ENCODE measurements around the gene GPC6.

Gene GPC6

DNA sequence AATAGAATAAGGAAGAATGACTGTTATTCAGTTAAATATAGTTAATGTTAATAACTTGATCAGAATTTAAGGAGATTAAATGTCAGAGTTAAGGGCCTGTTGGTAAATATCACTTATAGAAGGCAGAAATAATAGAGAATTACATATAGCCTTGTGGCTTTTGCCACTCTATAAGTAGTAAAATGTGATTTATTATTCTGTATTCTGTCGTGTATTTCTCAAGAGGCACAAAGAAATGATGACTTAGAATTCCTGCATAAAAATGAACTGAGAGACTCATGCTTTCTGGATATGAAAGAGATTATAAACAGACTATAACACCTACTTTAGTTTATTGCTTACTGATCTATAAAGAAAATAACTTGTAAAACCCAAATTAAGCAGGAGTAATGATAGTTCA lies 40.1 kb downstream of the GPC6 start:
- no peak overlapping the region for H3K4me3 ChIP-seq (replicated peaks; ENCODE audit: low read depth, low read length)
- TF ChIP-seq, protein P1, sequence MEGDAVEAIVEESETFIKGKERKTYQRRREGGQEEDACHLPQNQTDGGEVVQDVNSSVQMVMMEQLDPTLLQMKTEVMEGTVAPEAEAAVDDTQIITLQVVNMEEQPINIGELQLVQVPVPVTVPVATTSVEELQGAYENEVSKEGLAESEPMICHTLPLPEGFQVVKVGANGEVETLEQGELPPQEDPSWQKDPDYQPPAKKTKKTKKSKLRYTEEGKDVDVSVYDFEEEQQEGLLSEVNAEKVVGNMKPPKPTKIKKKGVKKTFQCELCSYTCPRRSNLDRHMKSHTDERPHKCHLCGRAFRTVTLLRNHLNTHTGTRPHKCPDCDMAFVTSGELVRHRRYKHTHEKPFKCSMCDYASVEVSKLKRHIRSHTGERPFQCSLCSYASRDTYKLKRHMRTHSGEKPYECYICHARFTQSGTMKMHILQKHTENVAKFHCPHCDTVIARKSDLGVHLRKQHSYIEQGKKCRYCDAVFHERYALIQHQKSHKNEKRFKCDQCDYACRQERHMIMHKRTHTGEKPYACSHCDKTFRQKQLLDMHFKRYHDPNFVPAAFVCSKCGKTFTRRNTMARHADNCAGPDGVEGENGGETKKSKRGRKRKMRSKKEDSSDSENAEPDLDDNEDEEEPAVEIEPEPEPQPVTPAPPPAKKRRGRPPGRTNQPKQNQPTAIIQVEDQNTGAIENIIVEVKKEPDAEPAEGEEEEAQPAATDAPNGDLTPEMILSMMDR (IDR thresholded peaks at IDR 0.05; ENCODE audit: low read length, missing control alignments) = no peak
- no peak for DNase-seq (ENCODE audit: low read depth)

DNA sequence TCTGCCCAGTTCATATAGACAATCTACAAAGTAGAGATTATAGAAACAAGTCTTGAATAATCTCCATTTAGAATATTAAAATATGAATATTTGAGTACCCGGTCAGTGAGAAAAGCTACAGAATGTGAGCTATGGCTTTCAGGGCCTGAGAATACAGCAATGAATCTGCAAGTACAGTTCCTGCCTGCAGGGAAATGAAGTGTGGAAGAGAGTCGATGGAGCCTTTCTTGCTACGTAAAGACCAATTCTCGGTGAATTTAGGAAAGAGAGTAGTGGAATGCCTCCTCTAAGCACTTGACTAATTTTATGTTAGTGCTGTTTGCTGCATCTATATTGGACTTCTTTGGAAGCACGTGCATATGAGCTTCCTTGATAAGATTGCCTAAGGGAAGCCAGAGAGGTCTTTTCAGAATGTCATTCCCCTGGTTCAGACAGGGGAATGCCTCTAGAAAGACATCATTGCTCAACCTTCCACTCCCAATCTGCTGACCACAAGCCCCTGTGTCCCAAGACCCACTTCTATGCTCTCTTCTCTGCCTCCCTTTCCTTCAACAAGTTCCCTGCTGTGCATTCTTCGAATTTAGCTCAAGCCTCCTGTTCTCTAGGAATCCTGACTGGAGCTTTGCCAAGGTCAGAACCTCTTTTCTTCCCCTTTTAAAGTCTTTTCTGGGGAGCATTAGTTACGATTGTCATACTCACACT lies 41.9 kb downstream of the GPC6 start:
- DNase-seq (ENCODE audit: low read depth) = no peak
- no peak overlapping the region for H3K4me3 ChIP-seq (replicated peaks; ENCODE audit: low read depth, low read length)
- TF ChIP-seq, protein P1 (IDR thresholded peaks at IDR 0.05; ENCODE audit: low read length, missing control alignments) = no peak

DNA sequence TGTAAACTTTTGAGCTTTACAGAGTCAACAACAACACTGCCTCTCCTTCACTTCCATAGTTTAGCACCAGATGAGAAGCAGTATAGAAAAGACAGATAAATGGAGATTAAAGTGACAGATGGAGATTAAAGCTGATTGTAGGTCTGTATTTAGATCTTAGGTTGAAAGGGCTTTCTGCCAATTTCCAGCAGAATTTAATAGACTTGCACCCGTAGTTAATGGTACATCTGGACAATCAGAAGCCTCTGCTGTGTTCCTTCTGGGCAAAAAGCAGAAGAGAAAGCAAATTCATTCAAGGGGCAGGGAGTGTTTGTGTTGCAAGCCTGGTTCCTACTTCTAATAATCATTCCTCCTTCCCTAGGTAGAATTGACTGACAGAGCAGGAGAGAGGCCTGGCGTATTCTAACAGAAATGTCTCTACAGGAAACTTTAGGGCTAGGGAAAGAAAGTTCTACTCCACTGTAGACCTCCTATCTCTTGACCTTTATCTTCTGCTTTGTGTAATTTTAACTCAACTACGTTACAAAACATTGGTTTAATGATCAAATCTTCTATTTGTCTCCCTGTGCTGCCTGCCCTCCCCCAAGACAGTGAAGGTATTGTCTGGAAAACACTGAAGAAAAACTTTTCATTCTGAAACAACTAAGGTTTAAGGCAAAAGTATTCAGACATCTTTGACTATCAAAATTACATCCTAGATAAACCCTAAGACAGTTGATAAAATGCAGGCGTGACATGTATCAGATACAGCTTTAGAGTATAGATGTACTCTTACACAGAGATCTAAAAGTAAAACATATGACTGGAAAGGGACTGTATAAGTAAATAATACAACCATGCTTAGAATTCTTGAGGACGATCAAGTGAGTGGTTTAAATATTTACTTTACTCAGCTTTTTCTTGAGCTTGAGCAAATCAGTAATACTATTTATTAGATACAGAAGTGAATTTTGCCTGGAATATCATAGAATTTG lies 44.4 kb downstream of the GPC6 start:
- TF ChIP-seq, protein P1 (IDR thresholded peaks at IDR 0.05; ENCODE audit: low read length, missing control alignments) = no peak
- no peak for DNase-seq (ENCODE audit: low read depth)
- no peak overlapping the region for H3K4me3 ChIP-seq (replicated peaks; ENCODE audit: low read depth, low read length)

DNA sequence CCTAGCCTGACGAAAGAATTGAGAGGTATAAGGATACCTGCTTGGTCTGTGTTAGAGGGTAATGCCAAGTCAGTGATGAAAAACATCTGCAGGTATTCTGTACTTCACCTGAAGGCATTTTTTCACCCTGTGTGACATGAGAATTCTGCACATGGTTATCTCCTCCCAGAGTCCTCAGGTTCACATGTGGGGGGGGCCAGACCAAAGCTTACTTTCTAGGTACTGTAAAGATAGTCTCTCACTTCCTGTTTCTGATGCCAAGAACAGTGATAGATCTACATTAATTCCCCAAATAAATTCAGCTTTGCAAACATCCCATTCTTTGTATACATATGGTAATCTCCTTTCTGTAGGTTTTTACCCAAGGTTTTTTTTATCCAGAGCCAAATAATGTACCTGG lies 53.4 kb downstream of the GPC6 start:
- TF ChIP-seq, protein P1 (IDR thresholded peaks at IDR 0.05; ENCODE audit: low read length, missing control alignments) = no peak

DNA sequence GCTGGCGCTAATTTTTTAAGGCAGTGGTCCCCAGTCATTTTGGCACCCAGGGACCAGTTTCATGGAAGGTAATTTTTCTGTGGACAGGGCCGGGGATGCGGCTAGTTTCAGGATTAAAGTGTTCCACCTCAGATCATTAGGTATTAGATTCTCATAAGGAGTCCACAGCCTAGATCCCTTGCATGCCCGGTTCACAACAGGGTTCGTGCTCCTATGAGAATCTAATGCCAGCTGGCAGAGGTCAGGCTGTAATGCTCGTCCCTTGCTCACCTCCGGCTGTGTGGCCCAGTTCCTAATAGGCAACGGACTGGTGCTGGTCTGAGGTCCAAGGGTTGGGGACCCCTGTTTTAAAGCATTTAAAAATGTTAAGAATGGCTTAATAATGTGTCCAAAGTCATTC lies 54.1 kb downstream of the GPC6 start:
- H3K4me3 ChIP-seq (replicated peaks; ENCODE audit: low read depth, low read length) = no peak overlapping the region
- TF ChIP-seq, protein P1 (IDR thresholded peaks at IDR 0.05; ENCODE audit: low read length, missing control alignments) = no peak
- DNase-seq (ENCODE audit: low read depth) = no peak

More for the DNA sequence above, 53.4 kb downstream of the GPC6 start:
- no peak overlapping the region for H3K4me3 ChIP-seq (replicated peaks; ENCODE audit: low read depth, low read length)
- DNase-seq (ENCODE audit: low read depth) = no peak

DNA sequence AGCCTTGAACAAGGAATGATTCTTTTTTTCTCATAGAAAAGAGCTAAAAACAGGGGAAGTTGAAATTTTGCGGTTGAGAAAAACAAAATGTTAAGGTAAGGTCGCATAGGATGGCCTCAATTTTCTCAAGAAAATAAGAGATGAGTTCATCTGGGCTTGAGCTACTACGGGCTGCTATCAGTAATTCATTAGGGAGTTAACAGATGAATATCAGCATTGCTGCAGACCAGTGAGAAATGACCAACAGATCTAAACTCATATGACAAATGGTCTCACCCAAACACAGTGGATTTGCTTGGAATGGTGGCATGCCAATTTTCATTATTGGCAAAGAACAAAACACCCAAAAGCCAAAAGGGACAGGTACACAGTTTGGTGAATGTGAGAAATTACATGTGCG lies 56.6 kb downstream of the GPC6 start:
- DNase-seq (ENCODE audit: low read depth) = no peak
- no peak overlapping the region for H3K4me3 ChIP-seq (replicated peaks; ENCODE audit: low read depth, low read length)
- TF ChIP-seq, protein P1 (IDR thresholded peaks at IDR 0.05; ENCODE audit: low read length, missing control alignments) = no peak
